ENCODE measurements around the gene CTTN. TPM values are rescaled to one million over a fixed set of nuclear protein-coding genes. Genes with fewer than 3 reads are reported as not detected.

The CTTN gene
- total RNA-seq, 1 donor from 2014 or later = 441 TPM

GRCh38 chr11:70477609-70478008 lies 79.3 kb downstream of the CTTN start:
- DNase-seq = no peak

- no peak for DNase-seq
Observed at GRCh38 chr11:70478166-70478890, 80.0 kb downstream of the CTTN start.

GRCh38 chr11:70480711-70481110 lies 82.4 kb downstream of the CTTN start:
- DNase-seq = no peak

GRCh38 chr11:70481625-70482528 lies 83.5 kb downstream of the CTTN start:
- DNase-seq = no peak

- no peak for DNase-seq
Observed at GRCh38 chr11:70482529-70482917, 84.2 kb downstream of the CTTN start.

GRCh38 chr11:70483077-70483861 lies 84.9 kb downstream of the CTTN start:
- DNase-seq = peak; percentile 35

- no peak for DNase-seq
Observed at GRCh38 chr11:70483917-70484316, 85.6 kb downstream of the CTTN start.

- DNase-seq = no peak
Observed at GRCh38 chr11:70485326-70486025, 87.1 kb downstream of the CTTN start.

- DNase-seq = no peak
Observed at GRCh38 chr11:70486026-70486415, 87.7 kb downstream of the CTTN start.

Other genes with a start within 250 kb of the CTTN start
- 55.2 and 56.7 TPM in 2 replicates for gene FADD, start 195.2 kb upstream of the CTTN start, total RNA-seq
- gene PPFIA1, start 127.8 kb upstream of the CTTN start, total RNA-seq = 33.5 and 39.9 TPM in 2 replicates